CD4-positive, alpha-beta memory T cell (primary cell): Measurements from ENCODE around the gene GPR26. TPM values are rescaled to one million over a fixed set of nuclear protein-coding genes. Genes with fewer than 3 reads are reported as not detected.

Experiments used
- CTCF ChIA-PET: fragments of 350-600 bp; sonication (Branson Sonifier 250); formaldehyde crosslinking; loops from one replicate; lab custom pipeline; 2021; ENCODE audit warnings: inconsistent platforms; ENCODE audit not compliant: partially characterized antibody; lab: Charles Lee
- POLR2A ChIA-PET: fragments of 350-600 bp; sonication (Branson Sonifier 250); formaldehyde crosslinking; loops from one replicate; lab custom pipeline; 2021; ENCODE audit not compliant: partially characterized antibody; lab: Charles Lee
- DNase-seq, 5 donors: peaks; one replicate each; pipeline versions ENCODE4 v3.0.0 to v3.0.0-alpha.2; 2020 to 2022; ENCODE audit warnings: mixed read lengths in 1 of 5
- H3K27ac ChIP-seq: one replicate; pipeline ENCODE4 v1.7.0; 2013; ENCODE audit warnings: low read depth, low read length
- H3K27me3 ChIP-seq: 2 replicates; pipeline ENCODE4 v1.7.0; 2013; ENCODE audit warnings: mild to moderate bottlenecking, low read length, moderate library complexity; ENCODE audit not compliant: insufficient read depth
- H3K36me3 ChIP-seq: 2 replicates; pipeline ENCODE4 v1.7.0; 2013; ENCODE audit warnings: mild to moderate bottlenecking, low read length, moderate library complexity; ENCODE audit not compliant: insufficient read depth
- H3K4me1 ChIP-seq: 2 replicates; pipeline ENCODE4 v1.7.0; 2013; ENCODE audit warnings: mild to moderate bottlenecking, low read length, moderate library complexity; ENCODE audit not compliant: insufficient read depth
- H3K4me3 ChIP-seq, 2 donors: one replicate each; pipeline ENCODE4 v1.7.0; 2013; ENCODE audit warnings: low read length in 2 of 2, mild to moderate bottlenecking in 1 of 2
- H3K9me3 ChIP-seq, 2 donors: one replicate each; pipeline ENCODE4 v1.7.0; 2013; ENCODE audit warnings: low read length in 2 of 2, control low read depth in 1 of 2; ENCODE audit not compliant: control insufficient read depth in 1 of 2
- H3K27ac Mint-ChIP-seq, 7 donors: one replicate each; pipeline ENCODE4 v1.8.0; 2020 to 2021; ENCODE audit warnings: mixed read lengths in 7 of 7, mild to moderate bottlenecking in 6 of 7, inconsistent platforms in 3 of 7, moderate library complexity in 3 of 7
- H3K27me3 Mint-ChIP-seq, 2 donors: one replicate each; pipeline ENCODE4 v1.8.0; 2020 to 2021; ENCODE audit warnings: mixed read lengths in 2 of 2
- H3K36me3 Mint-ChIP-seq, 2 donors: one replicate each; pipeline ENCODE4 v1.8.0; 2020 to 2021; ENCODE audit warnings: mixed read lengths in 2 of 2, inconsistent platforms in 1 of 2, mild to moderate bottlenecking in 1 of 2
- H3K4me1 Mint-ChIP-seq, 4 donors: one replicate each; pipeline ENCODE4 v1.8.0; 2020 to 2021; ENCODE audit warnings: mixed read lengths in 4 of 4, mild to moderate bottlenecking in 1 of 4
- H3K4me3 Mint-ChIP-seq, 8 donors: one replicate each; pipeline ENCODE4 v1.8.0; 2020 to 2021; ENCODE audit warnings: mixed read lengths in 8 of 8, mild to moderate bottlenecking in 7 of 8, moderate library complexity in 6 of 8, inconsistent platforms in 3 of 8
- H3K9me3 Mint-ChIP-seq, 8 donors: one replicate each; pipeline ENCODE4 v1.8.0; 2020 to 2021; ENCODE audit warnings: mixed read lengths in 8 of 8, mild to moderate bottlenecking in 5 of 8, inconsistent platforms in 3 of 8, moderate library complexity in 1 of 8
- intact Hi-C: fragments of 100-400 bp; cut with micrococcal nuclease; formaldehyde crosslinking; loops from one replicate; pipeline ENCODE4 v1.15.1; 2023
- polyA plus RNA-seq, 2 donors: library from polyadenylated mRNA; unstranded; fragments of 300-500 nt; fragmentation: Illumina TruSeq; gene quantifications; one replicate each; pipeline ENCODE4 v1.2.3, GENCODE V29; 2021
- total RNA-seq, 2 experiments: library from RNA; stranded (reverse); gene quantifications; one replicate each; pipeline ENCODE4 v1.2.3, GENCODE V29; 2021

GPR26 gene
- total and polyA plus RNA-seq, 4 experiments from 2014 or later: not detected

GRCh38 chr10:123637326-123637880 is 28.8 kb upstream of the GPR26 start:
- DNase-seq: no peak
- Histone ChIP-seq H3K27ac (no peak overlapping the region), H3K4me3 (no peak overlapping the region), H3K9me3 (no peaks in the 10 kb centered on the region), H3K36me3 (no peaks in the 10 kb centered on the region), H3K4me1 (no peaks in the 10 kb centered on the region), H3K27me3 (no peaks in the 10 kb centered on the region)
- Mint-ChIP-seq H3K27me3 (peaks cover 7 to 9% of the 10 kb centered on the region in 2 donors), H3K27ac (no peak overlapping the region), H3K9me3 (peaks cover 0 to 3% (median 0%) of the 10 kb centered on the region in 8 donors), H3K4me1 (no peaks in the 10 kb centered on the region), H3K36me3 (no peaks in the 10 kb centered on the region), H3K4me3 (no peak overlapping the region)
- intact Hi-C loops: no loop called here
- ChIA-PET CTCF (no interaction called here), POLR2A (no interaction called here)

GRCh38 chr10:123639131-123639530 is 27.0 kb upstream of the GPR26 start:
- Histone ChIP-seq H3K9me3 (no peaks in the 10 kb centered on the region), H3K27me3 (no peaks in the 10 kb centered on the region), H3K36me3 (no peaks in the 10 kb centered on the region), H3K4me3 (no peak overlapping the region), H3K4me1 (no peaks in the 10 kb centered on the region), H3K27ac (no peak overlapping the region)
- H3K36me3 Mint-ChIP-seq: no peaks in the 10 kb centered on the region
- H3K27ac Mint-ChIP-seq: no peak overlapping the region
- H3K9me3 Mint-ChIP-seq: peaks cover 0 to 3% (median 0%) of the 10 kb centered on the region in 8 donors
- intact Hi-C loops: no loop called here
- peaks cover 8 to 10% of the 10 kb centered on the region in 2 donors for H3K27me3 Mint-ChIP-seq
- no peak for DNase-seq
- H3K4me3 Mint-ChIP-seq: no peak overlapping the region
- ChIA-PET POLR2A (no interaction called here), CTCF (interaction anchor here (1.0 to 2.1 kb wide), 2 partner anchors 8 to 11 kb away, joined by 3 to 4 read pairs; no protein-coding TSS in a partner anchor)
- no peaks in the 10 kb centered on the region for H3K4me1 Mint-ChIP-seq

- Mint-ChIP-seq H3K27ac (no peak overlapping the region), H3K4me3 (no peak overlapping the region), H3K9me3 (peaks cover 0 to 3% (median 0%) of the 10 kb centered on the region in 8 donors), H3K36me3 (no peaks in the 10 kb centered on the region), H3K27me3 (peaks cover 8 to 13% of the 10 kb centered on the region in 2 donors), H3K4me1 (no peaks in the 10 kb centered on the region)
- Histone ChIP-seq H3K27me3 (no peaks in the 10 kb centered on the region), H3K9me3 (no peaks in the 10 kb centered on the region), H3K27ac (no peak overlapping the region), H3K4me3 (no peak overlapping the region), H3K36me3 (no peaks in the 10 kb centered on the region), H3K4me1 (no peaks in the 10 kb centered on the region)
- no peak for DNase-seq
- CTCF ChIA-PET: interaction anchor here (1.0 to 2.1 kb wide), 2 partner anchors 9 to 10 kb away, joined by 3 to 4 read pairs; no protein-coding TSS in a partner anchor
- POLR2A ChIA-PET: no interaction called here
- intact Hi-C loops: no loop called here
Measured at GRCh38 chr10:123640016-123640535, 26.1 kb upstream of the GPR26 start.

- DNase-seq: no peak
- H3K9me3 ChIP-seq: no peaks in the 10 kb centered on the region
- H3K9me3 Mint-ChIP-seq: peaks cover 0 to 3% (median 0%) of the 10 kb centered on the region in 8 donors
- H3K36me3 ChIP-seq: no peaks in the 10 kb centered on the region
- no peak overlapping the region for H3K27ac Mint-ChIP-seq
- no peaks in the 10 kb centered on the region for H3K36me3 Mint-ChIP-seq
- H3K4me1 ChIP-seq: no peaks in the 10 kb centered on the region
- no peak overlapping the region for H3K27ac ChIP-seq
- no peaks in the 10 kb centered on the region for H3K4me1 Mint-ChIP-seq
- POLR2A ChIA-PET: no interaction called here
- H3K27me3 Mint-ChIP-seq: peaks cover 8% of the 10 kb centered on the region in 2 donors
- H3K4me3 ChIP-seq: no peak overlapping the region
- CTCF ChIA-PET: no interaction called here
- intact Hi-C loops: no loop called here
- no peak overlapping the region for H3K4me3 Mint-ChIP-seq
- H3K27me3 ChIP-seq: no peaks in the 10 kb centered on the region
Measured at GRCh38 chr10:123642293-123642692, 23.9 kb upstream of the GPR26 start.

- no peak for DNase-seq
- H3K27me3 Mint-ChIP-seq: peaks cover 8% of the 10 kb centered on the region in 2 donors
- H3K36me3 ChIP-seq: no peaks in the 10 kb centered on the region
- intact Hi-C loops: no loop called here
- no peak overlapping the region for H3K27ac Mint-ChIP-seq
- peaks cover 0 to 3% (median 0%) of the 10 kb centered on the region in 8 donors for H3K9me3 Mint-ChIP-seq
- H3K4me1 Mint-ChIP-seq: no peaks in the 10 kb centered on the region
- ChIA-PET CTCF (no interaction called here), POLR2A (no interaction called here)
- H3K4me3 ChIP-seq: no peak overlapping the region
- H3K27ac ChIP-seq: no peak overlapping the region
- H3K27me3 ChIP-seq: no peaks in the 10 kb centered on the region
- no peaks in the 10 kb centered on the region for H3K36me3 Mint-ChIP-seq
- H3K9me3 ChIP-seq: no peaks in the 10 kb centered on the region
- H3K4me1 ChIP-seq: no peaks in the 10 kb centered on the region
- H3K4me3 Mint-ChIP-seq: no peak overlapping the region
Measured at GRCh38 chr10:123642697-123643096, 23.5 kb upstream of the GPR26 start.

- ChIA-PET POLR2A (no interaction called here), CTCF (no interaction called here)
- Mint-ChIP-seq H3K4me1 (no peaks in the 10 kb centered on the region), H3K27ac (no peak overlapping the region), H3K36me3 (no peaks in the 10 kb centered on the region), H3K27me3 (peaks cover 8% of the 10 kb centered on the region in 2 donors), H3K4me3 (no peak overlapping the region), H3K9me3 (peaks cover 0 to 3% (median 0%) of the 10 kb centered on the region in 8 donors)
- H3K4me1 ChIP-seq: no peaks in the 10 kb centered on the region
- no peak for DNase-seq
- no peak overlapping the region for H3K27ac ChIP-seq
- H3K27me3 ChIP-seq: no peaks in the 10 kb centered on the region
- no peak overlapping the region for H3K4me3 ChIP-seq
- intact Hi-C loops: no loop called here
- H3K9me3 ChIP-seq: no peaks in the 10 kb centered on the region
- H3K36me3 ChIP-seq: no peaks in the 10 kb centered on the region
Measured at GRCh38 chr10:123643315-123643714, 22.8 kb upstream of the GPR26 start.

GRCh38 chr10:123645016-123645415 is 21.1 kb upstream of the GPR26 start:
- Histone ChIP-seq H3K27me3 (no peaks in the 10 kb centered on the region), H3K4me3 (no peak overlapping the region), H3K36me3 (no peaks in the 10 kb centered on the region), H3K4me1 (no peaks in the 10 kb centered on the region), H3K27ac (no peak overlapping the region), H3K9me3 (no peaks in the 10 kb centered on the region)
- Mint-ChIP-seq H3K36me3 (no peaks in the 10 kb centered on the region), H3K9me3 (peaks cover 0 to 3% (median 0%) of the 10 kb centered on the region in 8 donors), H3K27me3 (peaks cover 9 to 12% of the 10 kb centered on the region in 2 donors), H3K27ac (no peak overlapping the region), H3K4me3 (no peak overlapping the region), H3K4me1 (no peaks in the 10 kb centered on the region)
- intact Hi-C loops: no loop called here
- ChIA-PET CTCF (no interaction called here), POLR2A (no interaction called here)
- no peak for DNase-seq
